ENCODE measurements around the gene RAP1A. TPM values are rescaled to one million over a fixed set of nuclear protein-coding genes. Genes with fewer than 3 reads are reported as not detected.
A peak's percentile ranks its signal among the peaks of the same experiment; 100 is the strongest.
"Not testable (repeated sequence)": the region's sequence is repeated elsewhere in the genome, so short reads cannot be mapped to it uniquely, and the experiment has no call there.

RAP1A gene
- total RNA-seq, 1 donor from 2014 or later = 219 TPM

DNA sequence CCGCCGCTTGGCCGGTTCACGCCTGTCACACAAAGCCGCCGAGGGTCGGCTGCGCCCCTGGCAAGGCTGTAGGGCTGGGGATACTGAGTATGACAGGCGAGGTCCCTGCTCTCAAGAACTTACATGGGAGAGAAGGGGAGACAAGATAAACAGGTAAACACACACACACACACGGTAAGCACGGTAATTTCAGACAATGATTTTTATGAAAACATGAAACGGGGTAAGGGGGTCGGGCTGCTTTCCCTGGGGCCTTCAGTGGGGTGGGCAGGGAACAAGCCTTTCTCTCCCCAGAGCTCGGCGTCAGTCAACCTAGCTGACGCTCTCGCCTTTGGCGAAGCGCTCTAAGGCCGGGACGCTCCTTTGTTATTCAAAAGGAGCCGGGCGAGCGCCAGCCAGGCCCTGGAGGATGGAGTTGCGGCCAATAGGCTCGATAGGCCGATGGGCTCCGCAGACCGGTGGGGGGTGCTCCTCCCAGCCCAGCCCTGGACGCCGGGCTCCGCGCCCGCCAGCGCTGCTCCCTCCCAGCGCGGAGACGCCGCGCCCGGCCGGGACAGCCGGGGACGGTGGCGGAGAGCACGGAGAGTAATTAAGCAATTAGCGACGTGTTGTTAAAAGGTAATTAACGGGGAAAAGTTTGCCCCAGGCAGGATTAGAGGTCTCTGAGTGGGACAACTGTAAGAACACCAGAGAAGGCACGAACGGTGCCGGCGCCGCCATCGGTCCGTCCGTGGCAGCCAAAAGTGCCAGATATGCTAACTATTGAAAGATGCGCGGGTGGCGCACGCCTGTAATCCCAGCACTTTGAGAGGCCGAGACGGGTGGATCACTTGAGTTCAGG lies 120.6 kb downstream of the RAP1A start:
- peaks cover 42% of the 10 kb centered on the region for H3K27me3 Mint-ChIP-seq (ENCODE audit: low read depth)
- no peaks in the 10 kb centered on the region for H3K36me3 Mint-ChIP-seq (ENCODE audit: low read depth)
- H3K4me3 Mint-ChIP-seq (ENCODE audit: low read depth) = peak overlapping the region; percentile 93
- H3K9me3 Mint-ChIP-seq = no peaks in the 10 kb centered on the region
- DNase-seq (ENCODE audit: low spot score) = peak; percentile 38
- H3K27ac Mint-ChIP-seq = peak overlapping the region; percentile 54
- H3K4me1 Mint-ChIP-seq (ENCODE audit: low read depth) = peaks cover 16% of the 10 kb centered on the region
- intact Hi-C loops (cut with micrococcal nuclease) = loop anchor here (1.0 to 10.0 kb wide), 5 partner anchors 15 to 1065 kb away; partner anchors contain the start of genes DDX20 and KCNA3

DNA sequence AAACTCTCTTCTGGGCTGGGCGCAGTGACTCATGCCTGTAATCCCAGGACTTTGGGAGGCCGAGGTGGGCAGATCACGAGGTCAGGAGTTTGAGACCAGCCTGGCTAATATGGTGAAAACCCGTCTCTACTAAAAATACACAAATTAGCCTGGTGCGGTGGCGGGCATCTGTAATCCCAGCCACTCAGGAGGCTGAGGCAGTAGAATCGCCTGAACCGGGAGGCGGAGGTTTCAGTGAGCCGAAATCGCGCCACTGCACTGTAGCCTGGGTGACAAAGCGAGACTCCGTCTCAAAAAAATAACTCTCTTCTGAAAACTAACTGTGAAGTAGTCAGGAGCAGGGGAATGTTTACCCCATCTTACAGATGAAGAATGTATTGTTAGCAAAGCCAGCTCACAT lies 122.7 kb downstream of the RAP1A start:
- DNase-seq (ENCODE audit: low spot score); H3K27ac Mint-ChIP-seq; H3K4me3 Mint-ChIP-seq (ENCODE audit: low read depth); H3K36me3 Mint-ChIP-seq (ENCODE audit: low read depth); H3K9me3 Mint-ChIP-seq: not testable (repeated sequence)
- Mint-ChIP-seq H3K27me3 (ENCODE audit: low read depth) (peaks cover 41% of the 10 kb centered on the region), H3K4me1 (ENCODE audit: low read depth) (peaks cover 24% of the 10 kb centered on the region)
- intact Hi-C loops (cut with micrococcal nuclease) = loop anchor here (10.0 kb wide), 1 partner anchor 1067 kb away; the partner anchor contains the start of gene KCNA3

GRCh38 chr1:111742938-111743549 lies 123.5 kb downstream of the RAP1A start:
- Mint-ChIP-seq H3K4me3 (ENCODE audit: low read depth) (no peak overlapping the region), H3K27me3 (ENCODE audit: low read depth) (peaks cover 34% of the 10 kb centered on the region), H3K36me3 (ENCODE audit: low read depth) (no peaks in the 10 kb centered on the region), H3K27ac (no peak overlapping the region), H3K4me1 (ENCODE audit: low read depth) (peaks cover 20% of the 10 kb centered on the region), H3K9me3 (no peaks in the 10 kb centered on the region)
- DNase-seq (ENCODE audit: low spot score) = no peak
- intact Hi-C loops (cut with micrococcal nuclease) = loop anchor here (10.0 kb wide), 1 partner anchor 1068 kb away; the partner anchor contains the start of gene KCNA3

- peaks cover 34% of the 10 kb centered on the region for H3K27me3 Mint-ChIP-seq (ENCODE audit: low read depth)
- peaks cover 19% of the 10 kb centered on the region for H3K4me1 Mint-ChIP-seq (ENCODE audit: low read depth)
- no peak overlapping the region for H3K27ac Mint-ChIP-seq
- intact Hi-C loops (cut with micrococcal nuclease) = loop anchor here (10.0 kb wide), 1 partner anchor 1069 kb away; the partner anchor contains the start of gene KCNA3
- no peak for DNase-seq (ENCODE audit: low spot score)
- H3K9me3 Mint-ChIP-seq = no peaks in the 10 kb centered on the region
- no peaks in the 10 kb centered on the region for H3K36me3 Mint-ChIP-seq (ENCODE audit: low read depth)
- H3K4me3 Mint-ChIP-seq (ENCODE audit: low read depth) = no peak overlapping the region
Observed at GRCh38 chr1:111743679-111744101, 124.1 kb downstream of the RAP1A start.

DNA sequence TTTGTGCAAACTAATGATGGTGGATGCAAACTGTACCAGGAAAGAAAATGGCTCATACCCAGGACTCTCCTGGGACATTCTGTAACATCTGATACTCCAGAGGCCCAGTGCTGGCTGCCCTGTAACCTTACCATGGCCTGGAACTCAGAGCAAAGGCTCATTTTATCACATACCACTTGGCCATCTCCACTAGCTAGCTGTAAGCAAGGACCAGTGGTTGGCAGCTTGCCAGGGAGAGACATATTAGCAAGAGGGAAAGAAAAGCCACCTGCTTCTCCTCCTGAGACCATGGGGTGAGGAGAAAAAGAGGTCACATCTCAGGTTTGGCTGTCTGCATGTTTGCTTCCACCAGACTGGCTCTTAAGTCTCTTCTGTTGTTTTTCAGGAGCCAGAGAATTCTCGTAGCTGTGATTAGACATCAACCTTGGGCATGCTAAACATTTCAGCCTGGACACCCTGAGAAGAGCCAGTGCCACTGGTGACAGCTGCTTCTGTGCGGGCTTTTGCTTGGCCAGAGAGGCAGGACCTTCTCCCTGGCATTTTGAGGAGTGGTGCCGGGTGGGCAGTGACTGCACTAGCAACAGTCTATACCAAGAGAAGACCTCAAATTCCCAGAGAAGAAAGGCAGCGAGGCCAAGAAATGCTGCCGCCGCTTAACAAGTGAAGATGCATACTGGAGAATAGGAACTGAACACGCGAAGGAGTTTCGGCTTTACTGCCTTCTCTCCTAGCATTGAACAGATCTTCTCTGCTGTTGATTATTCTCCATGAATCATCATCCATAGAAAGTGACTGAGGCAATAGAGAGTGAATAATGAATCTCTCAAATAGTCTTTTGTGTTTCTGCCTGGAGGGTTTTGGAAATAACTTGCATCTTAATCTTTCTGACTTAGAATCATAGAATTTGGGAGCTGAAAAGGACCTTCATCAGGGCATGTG lies 126.4 kb downstream of the RAP1A start:
- Mint-ChIP-seq H3K4me1 (ENCODE audit: low read depth) (peaks cover 12% of the 10 kb centered on the region), H3K36me3 (ENCODE audit: low read depth) (no peaks in the 10 kb centered on the region), H3K9me3 (no peaks in the 10 kb centered on the region), H3K27ac (no peak overlapping the region), H3K27me3 (ENCODE audit: low read depth) (peaks cover 24% of the 10 kb centered on the region), H3K4me3 (ENCODE audit: low read depth) (no peak overlapping the region)
- intact Hi-C loops (cut with micrococcal nuclease) = loop anchor here (10.0 kb wide), 1 partner anchor 1071 kb away; the partner anchor contains the start of gene KCNA3
- DNase-seq (ENCODE audit: low spot score) = no peak

GRCh38 chr1:111746614-111746999 lies 127.0 kb downstream of the RAP1A start:
- H3K27ac Mint-ChIP-seq = no peak overlapping the region
- no peak overlapping the region for H3K4me3 Mint-ChIP-seq (ENCODE audit: low read depth)
- peaks cover 12% of the 10 kb centered on the region for H3K4me1 Mint-ChIP-seq (ENCODE audit: low read depth)
- peaks cover 18% of the 10 kb centered on the region for H3K27me3 Mint-ChIP-seq (ENCODE audit: low read depth)
- peak; percentile 2 for DNase-seq (ENCODE audit: low spot score)
- intact Hi-C loops (cut with micrococcal nuclease) = loop anchor here (10.0 kb wide), 1 partner anchor 1072 kb away; the partner anchor contains the start of gene KCNA3
- no peaks in the 10 kb centered on the region for H3K36me3 Mint-ChIP-seq (ENCODE audit: low read depth)
- no peaks in the 10 kb centered on the region for H3K9me3 Mint-ChIP-seq

GRCh38 chr1:111747282-111747734 lies 127.7 kb downstream of the RAP1A start:
- H3K4me1 Mint-ChIP-seq (ENCODE audit: low read depth) = peaks cover 16% of the 10 kb centered on the region
- H3K4me3 Mint-ChIP-seq (ENCODE audit: low read depth) = no peak overlapping the region
- H3K36me3 Mint-ChIP-seq (ENCODE audit: low read depth) = no peaks in the 10 kb centered on the region
- no peaks in the 10 kb centered on the region for H3K9me3 Mint-ChIP-seq
- no peak overlapping the region for H3K27ac Mint-ChIP-seq
- H3K27me3 Mint-ChIP-seq (ENCODE audit: low read depth) = peaks cover 13% of the 10 kb centered on the region
- intact Hi-C loops (cut with micrococcal nuclease) = loop anchor here (1.0 to 10.0 kb wide), 2 partner anchors 266 to 1073 kb away; partner anchors contain the start of gene KCNA3
- DNase-seq (ENCODE audit: low spot score) = peak; percentile 66

- no peak overlapping the region for H3K27ac Mint-ChIP-seq
- intact Hi-C loops (cut with micrococcal nuclease) = loop anchor here (1.0 to 10.0 kb wide), 2 partner anchors 267 to 1073 kb away; partner anchors contain the start of gene KCNA3
- peaks cover 16% of the 10 kb centered on the region for H3K4me1 Mint-ChIP-seq (ENCODE audit: low read depth)
- H3K36me3 Mint-ChIP-seq (ENCODE audit: low read depth) = no peaks in the 10 kb centered on the region
- no peaks in the 10 kb centered on the region for H3K9me3 Mint-ChIP-seq
- DNase-seq (ENCODE audit: low spot score) = no peak
- H3K4me3 Mint-ChIP-seq (ENCODE audit: low read depth) = no peak overlapping the region
- H3K27me3 Mint-ChIP-seq (ENCODE audit: low read depth) = peaks cover 9% of the 10 kb centered on the region
Observed at GRCh38 chr1:111747947-111748346, 128.4 kb downstream of the RAP1A start.

DNA sequence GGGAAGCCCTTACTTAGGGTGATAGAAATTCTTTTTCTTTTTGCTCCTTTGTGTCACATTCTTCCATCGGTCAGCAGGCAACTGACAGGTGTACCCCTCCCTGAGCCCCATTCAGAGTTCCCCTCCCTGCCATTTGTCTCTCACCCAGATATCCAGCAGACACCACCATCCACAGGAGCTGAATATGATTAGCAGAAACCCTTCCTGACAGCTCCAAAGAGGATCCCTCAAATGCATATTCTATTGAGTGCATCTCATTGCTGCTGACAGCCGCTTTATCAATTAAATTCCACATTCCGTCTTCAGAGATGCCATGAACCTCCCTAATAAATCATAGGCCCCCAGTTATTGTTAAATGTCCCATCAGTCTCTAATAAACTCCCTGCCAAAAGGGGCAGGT lies 130.0 kb downstream of the RAP1A start:
- Mint-ChIP-seq H3K27ac (peak overlapping the region; percentile 25), H3K27me3 (ENCODE audit: low read depth) (peaks cover 4% of the 10 kb centered on the region), H3K36me3 (ENCODE audit: low read depth) (no peaks in the 10 kb centered on the region), H3K9me3 (no peaks in the 10 kb centered on the region), H3K4me3 (ENCODE audit: low read depth) (no peak overlapping the region), H3K4me1 (ENCODE audit: low read depth) (peaks cover 25% of the 10 kb centered on the region)
- intact Hi-C loops (cut with micrococcal nuclease) = loop anchor here (10.0 kb wide), 1 partner anchor 1075 kb away; the partner anchor contains the start of gene KCNA3
- DNase-seq (ENCODE audit: low spot score) = no peak

- H3K4me3 Mint-ChIP-seq (ENCODE audit: low read depth) = no peak overlapping the region
- H3K9me3 Mint-ChIP-seq = no peaks in the 10 kb centered on the region
- no peak for DNase-seq (ENCODE audit: low spot score)
- H3K4me1 Mint-ChIP-seq (ENCODE audit: low read depth) = peaks cover 32% of the 10 kb centered on the region
- no peaks in the 10 kb centered on the region for H3K27me3 Mint-ChIP-seq (ENCODE audit: low read depth)
- no peaks in the 10 kb centered on the region for H3K36me3 Mint-ChIP-seq (ENCODE audit: low read depth)
- H3K27ac Mint-ChIP-seq = no peak overlapping the region
- intact Hi-C loops (cut with micrococcal nuclease) = no loop called here
Observed at GRCh38 chr1:111750856-111751255, 131.3 kb downstream of the RAP1A start.

DNA sequence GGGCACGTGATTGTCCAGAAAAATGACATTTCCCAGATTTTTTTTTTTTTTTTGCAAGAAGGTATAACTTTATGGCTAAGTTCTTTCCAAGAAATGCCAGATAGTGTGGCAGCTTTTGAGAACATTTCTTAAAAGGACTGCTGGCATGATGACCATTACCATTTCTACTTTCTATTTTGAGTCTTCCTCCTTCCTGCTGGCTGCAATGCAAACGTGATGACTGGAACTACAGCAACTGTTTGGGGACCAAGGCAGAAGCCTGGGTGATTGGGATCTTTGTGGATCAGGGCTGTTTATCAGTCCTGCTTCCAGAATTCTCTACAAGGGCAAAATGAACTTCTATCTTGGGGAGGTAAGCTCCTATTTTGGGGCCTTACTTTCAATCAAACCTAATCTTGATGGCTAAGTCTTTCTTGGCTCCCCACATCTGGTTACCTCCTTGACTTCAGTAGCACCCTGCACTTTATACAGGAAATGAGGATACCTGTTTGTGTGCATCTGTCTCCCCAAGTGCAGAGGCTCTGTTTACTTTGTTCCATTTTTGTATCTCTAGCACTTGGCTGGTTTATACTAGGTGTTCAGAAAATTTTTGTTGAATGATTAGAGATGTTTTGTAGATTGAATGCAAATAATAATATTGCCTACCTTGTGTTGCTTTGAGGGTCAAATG lies 132.5 kb downstream of the RAP1A start:
- intact Hi-C loops (cut with micrococcal nuclease) = no loop called here
- no peak overlapping the region for H3K4me3 Mint-ChIP-seq (ENCODE audit: low read depth)
- no peak overlapping the region for H3K27ac Mint-ChIP-seq
- no peaks in the 10 kb centered on the region for H3K27me3 Mint-ChIP-seq (ENCODE audit: low read depth)
- H3K4me1 Mint-ChIP-seq (ENCODE audit: low read depth) = peaks cover 35% of the 10 kb centered on the region
- no peak for DNase-seq (ENCODE audit: low spot score)
- peaks cover 5% of the 10 kb centered on the region for H3K36me3 Mint-ChIP-seq (ENCODE audit: low read depth)
- H3K9me3 Mint-ChIP-seq = no peaks in the 10 kb centered on the region

Measured in activated T-helper 2 cell treated with anti-CD3 and anti-CD28 coated beads, Interferon-gamma antibody, Interleukin-2, Interleukin-4, amounts not matched to agents 10 μg/mL and 5 μg/mL and 100 μg/mL, durations not matched to agents 14 hours and 24 hours and 36 hours (primary cell).